Measurements from ENCODE around the gene ACAD11.

ACAD11 gene

DNA sequence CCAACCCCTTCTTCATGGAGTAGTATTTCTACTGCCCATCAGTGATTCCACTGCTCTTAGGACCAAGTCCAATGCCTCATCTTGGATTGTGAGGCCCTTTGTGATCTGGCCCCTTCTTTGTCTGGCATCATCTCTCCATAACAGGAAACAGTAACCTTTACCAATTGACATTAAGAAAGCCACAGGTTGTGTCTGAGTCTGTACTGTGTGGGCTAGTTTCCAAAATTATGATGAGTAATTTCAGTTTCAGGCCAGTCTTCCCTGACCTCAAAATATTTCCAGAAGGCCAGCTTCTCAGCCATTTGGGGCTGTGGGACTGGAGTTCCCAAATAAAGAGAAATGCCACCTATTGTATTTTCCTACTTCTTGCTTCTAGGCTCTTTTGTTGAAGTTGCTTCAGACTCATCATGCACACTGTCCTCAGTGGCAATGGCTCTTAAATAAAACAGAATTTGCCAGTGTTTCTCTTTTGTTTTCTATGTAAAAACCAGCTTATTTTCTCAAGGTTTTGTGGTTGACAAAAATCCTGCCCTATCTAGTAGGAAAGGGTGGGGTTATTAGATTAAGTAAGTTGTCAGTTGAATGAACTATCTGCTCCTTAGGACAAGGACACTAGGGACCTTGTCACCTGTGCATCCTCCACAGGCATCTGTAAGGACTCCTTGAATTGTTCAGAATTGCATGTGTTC, 109.6 kb downstream of the ACAD11 start:
- no peak for DNase-seq

DNA sequence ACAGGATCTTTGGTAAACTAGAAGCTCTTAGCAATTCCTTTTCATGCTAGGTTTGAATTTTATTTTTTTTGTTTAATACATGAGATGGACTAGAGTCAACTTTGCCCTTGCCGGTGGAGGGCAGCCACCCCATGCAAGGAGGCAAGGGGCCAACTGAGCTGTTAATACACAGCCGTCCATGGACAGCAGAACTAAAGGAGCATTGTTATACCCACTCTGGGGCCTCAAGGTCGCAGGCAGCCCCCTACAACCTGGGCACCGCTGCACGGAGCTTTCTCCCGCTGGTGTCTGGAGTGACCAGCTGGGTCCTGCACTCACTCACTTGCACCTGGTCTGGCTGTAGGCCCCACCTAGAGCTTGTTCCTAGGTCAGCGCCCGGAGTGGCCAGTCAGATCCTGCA, 110.4 kb downstream of the ACAD11 start:
- DNase-seq = no peak

DNA sequence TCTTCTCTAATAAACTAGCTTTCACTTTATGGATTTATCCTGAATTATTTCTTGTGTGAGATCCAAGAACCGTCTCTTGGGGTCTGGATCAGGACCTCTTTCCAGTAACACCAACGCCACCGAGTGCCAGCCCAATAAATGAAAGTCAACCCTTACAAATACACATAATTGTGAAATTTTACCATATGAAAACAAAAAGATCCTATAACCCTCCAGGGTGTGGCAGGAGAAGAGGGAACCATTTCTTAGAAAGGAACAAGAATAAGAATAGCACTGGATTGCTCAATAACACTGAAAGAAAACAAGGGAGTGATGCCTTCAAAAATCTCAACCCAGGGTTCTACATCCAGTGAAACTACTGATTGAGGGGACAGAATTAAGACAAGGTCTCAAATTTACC, 114.1 kb downstream of the ACAD11 start:
- no peak for DNase-seq

DNA sequence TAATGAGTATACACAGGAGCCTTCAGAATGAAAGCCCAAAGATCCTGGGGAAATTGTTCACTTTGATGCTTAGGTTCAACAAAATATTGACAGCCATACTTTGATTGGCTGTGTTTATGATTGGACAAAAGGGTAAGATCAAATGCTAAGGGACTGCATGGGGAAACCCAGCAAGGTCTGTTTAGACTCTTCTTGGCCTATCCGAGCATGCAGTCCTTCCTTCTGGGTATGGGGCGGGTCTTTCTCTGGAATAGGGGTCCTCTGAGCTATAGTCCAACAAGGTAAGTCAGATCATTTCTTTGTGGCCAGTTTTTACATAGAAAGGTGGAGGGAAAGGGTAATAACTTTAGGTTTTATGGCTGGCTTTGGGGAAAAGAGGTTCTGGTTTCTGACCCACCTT, 115.5 kb downstream of the ACAD11 start:
- DNase-seq = no peak

DNA sequence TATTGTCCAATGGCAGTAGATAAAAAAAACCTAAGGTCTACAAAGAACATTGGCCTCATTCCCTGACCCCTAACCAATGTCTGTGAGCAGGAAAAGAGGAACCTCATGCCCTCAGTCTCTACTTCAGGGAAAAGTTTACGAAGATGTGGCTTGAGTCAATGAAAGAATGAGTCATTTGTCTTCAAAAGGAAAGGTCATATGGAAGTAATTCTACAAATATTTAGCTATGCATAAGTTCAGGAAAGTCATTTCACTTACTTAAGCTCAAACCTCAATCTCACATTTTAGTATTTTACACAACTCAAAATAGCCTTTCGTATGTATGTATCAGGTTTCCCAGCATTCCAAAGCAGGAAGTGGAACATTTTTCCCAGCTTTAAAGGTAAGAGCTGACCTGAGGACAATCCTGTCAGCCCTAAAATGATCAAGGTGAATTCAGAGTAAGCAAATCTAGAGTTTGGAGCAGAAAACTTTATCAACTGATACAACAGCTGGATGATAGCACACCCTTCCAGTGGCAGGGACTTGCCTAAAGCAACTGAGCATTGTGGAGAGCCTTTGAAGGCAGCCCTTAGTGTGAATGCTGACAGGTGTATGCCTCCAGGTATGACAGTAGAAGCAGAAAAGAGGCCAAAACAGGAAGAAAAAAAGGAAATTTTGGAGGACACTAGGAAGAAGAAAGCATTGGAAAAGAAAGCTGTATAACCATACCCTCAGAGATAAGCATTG, 116.4 kb downstream of the ACAD11 start:
- DNase-seq = no peak

DNA sequence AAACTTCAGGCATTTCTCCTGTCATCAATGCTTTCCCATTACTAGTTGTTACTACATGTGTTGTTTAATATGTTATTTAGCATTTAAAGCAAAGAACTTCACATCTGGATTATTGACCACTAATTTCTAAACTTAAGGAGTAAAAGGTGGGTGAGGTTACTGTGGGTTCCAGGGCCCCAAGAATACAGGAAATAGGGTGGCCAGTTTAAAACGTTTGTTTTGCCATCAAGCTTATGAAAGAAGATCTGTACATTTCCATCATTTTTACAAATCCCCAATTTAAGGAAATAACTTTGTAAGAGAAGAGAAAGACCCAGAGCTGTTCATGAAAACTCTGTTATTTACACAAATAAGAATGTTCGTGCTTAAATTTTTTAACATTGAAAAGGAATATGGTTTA, 117.0 kb downstream of the ACAD11 start:
- DNase-seq = no peak

DNA sequence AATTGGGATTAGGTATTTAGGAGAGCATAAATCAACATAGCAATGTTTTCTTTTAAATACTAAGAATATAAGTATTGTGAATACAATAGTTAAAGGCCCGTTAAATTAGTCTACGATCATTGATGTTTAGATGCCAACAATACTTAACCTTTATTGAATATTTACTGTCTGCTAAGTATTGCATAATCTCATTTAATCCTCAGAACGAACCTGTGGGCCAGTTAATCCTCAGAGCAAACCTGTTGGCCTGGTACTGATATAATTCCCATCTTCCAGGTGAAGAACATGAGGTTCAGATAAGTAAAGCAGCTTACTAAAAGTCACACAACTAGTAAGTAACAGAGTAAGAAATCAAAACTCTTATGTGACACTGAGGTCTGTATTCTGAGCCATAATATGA, 119.9 kb downstream of the ACAD11 start:
- no peak for DNase-seq

DNA sequence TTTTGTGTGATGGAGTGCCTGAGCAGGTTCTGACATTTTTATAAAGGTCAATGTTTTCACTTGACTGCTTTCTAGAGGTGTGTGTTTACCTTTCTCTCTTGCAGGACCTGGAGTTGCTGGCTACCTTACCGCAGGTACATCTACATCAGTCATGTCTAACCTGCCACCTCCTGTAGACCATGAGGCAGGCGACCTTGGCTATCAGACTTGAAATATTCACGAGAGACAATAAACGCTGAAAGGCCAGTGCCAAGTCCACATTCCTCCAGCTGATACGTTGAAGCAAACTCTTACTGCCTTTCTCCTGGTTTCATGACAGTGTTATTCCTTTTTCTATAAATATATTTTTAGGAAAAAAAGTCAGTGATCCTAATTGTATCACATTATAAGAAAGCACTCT, 121.5 kb downstream of the ACAD11 start:
- DNase-seq = no peak

DNA sequence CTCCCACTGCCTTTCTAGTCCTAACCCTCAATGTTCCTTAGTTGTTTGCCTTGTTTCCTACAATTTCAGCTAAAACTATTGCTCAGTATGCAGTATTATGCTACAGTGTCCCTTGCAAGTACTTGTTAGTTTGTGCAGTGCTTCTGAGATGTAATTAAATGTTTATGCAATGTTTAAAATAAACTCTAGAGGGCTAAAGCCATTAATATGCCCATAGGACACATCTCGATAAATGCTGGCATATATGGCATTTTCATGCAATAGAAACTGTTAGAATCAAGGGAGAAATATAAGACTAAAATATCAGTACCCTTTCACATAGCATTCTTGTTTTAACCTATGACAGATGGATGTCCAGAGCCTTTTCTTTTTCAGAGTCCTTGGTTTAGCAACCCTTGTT, 122.3 kb downstream of the ACAD11 start:
- DNase-seq = no peak

DNA sequence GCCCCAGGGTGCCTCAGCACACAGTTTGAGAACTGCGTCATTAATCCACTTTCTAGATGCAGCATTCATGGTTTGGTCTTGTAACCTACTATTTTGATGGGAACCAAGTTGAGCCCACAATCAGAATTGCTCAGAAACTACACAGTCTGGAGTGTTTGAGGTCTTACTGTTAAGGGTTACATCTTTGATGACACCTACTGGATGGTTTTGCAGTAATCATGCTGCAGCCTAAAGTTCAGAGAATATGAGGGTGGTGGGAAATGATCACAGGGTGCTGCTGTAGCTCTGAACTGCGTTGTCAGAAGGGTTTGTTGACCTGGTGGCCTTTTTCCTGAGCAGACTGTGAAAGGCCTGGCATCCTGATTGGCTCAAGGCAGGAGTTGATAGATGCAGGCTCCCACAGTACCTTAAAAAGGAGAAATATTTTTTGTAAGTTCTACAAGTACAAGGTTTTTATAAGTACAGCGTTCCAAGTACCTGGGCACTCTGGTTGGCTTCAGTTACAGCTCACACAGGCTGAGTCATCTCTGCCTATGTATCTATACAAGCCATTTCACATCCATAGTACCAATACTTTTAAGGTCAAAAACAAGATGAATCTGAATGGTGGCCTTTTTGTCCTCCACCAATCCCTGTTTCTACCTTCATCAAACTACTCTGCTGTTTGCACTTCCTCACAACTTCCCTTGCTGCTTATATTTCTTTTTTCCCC, 123.0 kb downstream of the ACAD11 start:
- no peak for DNase-seq

DNA sequence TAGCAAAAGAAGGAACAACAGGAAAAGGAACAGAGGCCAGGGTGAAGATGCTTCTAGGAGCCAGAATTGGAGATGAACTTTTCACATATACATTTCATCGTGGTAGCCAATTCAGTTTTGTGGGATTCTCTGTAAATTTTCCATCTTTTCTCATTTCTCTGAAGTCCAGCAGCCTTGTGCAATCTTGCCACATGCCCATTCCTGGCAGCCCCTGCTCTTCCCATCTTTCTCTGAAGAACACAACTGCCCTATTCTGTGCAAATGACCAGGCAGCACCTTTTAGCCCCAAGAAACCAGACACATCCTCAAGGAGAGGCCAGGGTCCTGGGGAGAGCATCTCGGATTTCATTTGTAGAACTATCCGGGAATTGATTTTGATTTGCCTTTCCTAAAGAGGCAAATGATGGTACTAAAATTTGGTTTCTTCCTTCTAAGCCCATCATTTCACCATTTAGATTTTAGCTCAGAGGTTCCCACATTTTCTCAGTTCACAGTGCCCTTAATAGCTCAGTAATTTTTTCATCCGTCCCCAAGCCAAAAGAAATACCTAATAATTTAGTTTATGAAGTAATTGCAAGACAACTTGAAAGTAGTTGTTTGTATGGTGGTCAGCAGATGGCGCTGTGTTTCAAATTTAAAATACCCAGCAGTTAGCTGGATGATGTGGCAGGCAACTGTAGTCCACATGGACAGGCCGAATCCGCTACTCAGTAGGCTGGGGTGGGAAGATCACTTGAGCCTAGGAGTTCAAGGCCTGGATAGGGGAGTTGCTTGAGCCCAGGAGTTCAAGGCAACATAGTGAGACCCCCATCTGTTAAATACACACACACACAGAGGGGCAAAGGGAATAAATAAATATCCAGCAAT, 123.8 kb downstream of the ACAD11 start:
- DNase-seq = peak; percentile 27

DNA sequence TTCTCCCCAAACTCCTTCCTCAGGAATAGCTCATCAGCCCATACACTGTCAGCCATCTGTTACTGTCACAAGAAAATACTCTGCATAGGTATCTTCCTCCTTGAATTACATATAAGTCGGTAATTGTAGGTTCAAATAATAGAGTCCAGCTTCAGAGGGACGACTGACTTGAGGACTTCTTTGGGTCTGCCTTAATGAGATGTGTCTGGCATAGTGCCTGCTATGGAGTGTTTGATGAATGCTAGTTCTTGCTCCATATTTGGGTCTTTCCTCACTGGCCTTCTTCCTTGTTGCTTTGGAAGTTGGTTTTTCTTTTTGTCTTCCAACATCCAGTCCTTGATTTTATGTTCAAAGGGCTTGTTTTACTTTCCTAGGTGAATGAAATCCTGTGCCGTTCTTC, 129.0 kb downstream of the ACAD11 start:
- DNase-seq = no peak

DNA sequence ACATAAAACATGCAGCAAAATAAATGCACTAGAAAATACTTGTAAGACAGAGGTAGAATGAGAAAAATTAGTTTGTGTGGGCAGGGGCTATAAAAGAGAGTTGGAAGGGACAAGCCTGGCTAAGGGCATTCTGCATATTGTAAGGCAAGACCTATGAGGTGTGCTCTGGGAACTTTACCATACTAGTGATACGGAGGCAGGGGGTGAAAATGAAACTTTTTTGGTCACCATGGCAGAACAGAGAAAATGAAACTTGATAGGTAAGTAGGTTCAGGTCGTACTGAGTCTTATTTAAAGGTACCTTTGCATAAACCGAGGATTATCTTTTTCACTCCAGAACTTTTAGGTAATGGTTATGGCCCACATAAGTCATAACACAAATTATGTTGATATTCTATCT, 137.3 kb downstream of the ACAD11 start:
- DNase-seq = no peak

DNA sequence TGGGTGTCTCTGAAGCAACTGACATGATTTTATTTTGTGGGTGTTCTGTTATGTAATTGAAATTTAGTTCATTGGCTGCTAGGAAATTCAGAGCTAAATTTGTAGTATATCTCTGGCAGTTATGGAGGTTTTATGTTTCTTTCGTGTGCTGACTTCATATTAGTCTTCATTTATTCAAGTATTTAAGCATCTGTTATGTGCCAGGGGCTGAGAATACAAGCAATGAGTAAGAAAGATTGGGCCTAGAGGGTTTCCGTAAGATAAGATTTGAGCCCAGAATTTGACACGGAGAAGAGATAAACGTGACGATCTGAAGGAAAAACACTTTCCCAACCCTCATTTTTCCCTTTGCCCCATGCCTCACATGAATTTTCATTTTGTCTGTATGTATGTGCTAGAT, 137.7 kb downstream of the ACAD11 start:
- no peak for DNase-seq

DNA sequence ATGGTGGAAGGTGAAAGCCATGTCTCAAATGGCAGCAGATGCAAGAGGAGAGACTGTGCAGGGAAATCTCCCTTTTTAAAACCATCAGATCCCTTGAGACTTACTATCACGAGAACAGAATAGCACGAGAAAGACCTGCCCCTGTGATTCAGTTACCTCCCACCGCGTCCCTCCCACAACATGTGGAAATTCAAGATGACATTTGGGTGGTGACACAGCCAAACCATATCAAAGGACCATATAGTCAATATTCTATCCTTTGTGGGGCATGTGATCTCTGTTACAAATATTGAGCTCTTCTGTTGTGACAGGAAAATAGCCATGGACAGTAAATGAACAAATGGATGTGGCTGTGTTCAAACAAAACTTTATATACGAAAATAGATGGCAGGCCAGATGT, 139.7 kb downstream of the ACAD11 start:
- no peak for DNase-seq

DNA sequence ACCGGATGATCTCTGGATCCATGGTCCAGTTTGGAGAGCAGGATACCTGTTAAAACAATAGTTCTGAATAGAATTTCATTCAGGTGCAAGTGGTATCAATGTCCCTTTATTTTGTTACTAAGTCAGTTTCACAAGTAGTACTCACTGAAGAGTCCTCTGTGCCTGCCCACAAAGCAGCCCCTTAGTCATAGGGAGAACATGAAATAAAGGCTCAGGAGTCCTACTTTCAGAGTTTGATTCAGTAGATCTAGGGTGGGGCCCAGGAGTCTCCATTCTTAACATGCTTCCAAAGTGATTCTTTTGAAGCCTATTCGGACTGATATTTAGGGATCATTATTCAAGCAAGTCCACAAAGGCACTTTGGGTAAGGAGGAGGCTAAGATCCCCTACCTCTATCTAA, 142.3 kb downstream of the ACAD11 start:
- no peak for DNase-seq

DNA sequence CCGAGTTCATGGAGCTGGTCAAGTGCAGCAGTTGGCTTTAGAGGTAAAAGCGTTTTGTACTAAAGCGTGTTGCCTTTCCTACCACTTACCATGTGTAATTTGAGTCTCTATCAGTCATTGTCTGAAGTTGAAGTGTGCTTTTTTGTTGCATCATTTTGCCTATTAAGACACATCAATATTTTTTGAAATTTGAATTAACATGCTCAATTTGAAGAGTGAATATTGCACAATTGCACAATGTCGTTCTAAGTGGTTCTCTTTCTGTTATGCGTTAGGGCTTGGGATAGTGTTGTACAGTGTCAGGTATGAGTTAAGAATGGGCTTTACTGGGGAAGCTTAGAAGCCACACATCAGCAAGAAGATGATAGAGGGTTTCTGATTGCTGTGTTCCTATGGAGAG, 146.6 kb downstream of the ACAD11 start:
- DNase-seq = no peak

DNA sequence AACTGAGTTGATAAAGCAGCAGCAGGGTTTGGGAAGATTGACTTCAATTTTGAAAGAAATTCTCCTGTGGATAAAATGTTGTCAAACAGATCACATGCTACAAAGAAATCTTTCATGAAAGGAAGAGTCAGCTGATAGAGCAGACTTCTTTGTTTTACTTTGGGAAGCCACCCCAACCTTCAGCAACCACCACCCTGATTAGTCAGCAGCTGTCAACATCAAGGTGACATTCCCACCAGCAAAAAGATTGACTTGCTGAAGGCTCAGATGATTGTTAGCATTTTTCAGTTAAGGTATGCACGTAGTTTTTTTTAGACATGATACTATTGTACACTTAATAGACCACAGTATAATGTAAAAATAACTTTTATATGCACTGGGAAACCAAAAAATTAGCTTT, 150.1 kb downstream of the ACAD11 start:
- DNase-seq = no peak

DNA sequence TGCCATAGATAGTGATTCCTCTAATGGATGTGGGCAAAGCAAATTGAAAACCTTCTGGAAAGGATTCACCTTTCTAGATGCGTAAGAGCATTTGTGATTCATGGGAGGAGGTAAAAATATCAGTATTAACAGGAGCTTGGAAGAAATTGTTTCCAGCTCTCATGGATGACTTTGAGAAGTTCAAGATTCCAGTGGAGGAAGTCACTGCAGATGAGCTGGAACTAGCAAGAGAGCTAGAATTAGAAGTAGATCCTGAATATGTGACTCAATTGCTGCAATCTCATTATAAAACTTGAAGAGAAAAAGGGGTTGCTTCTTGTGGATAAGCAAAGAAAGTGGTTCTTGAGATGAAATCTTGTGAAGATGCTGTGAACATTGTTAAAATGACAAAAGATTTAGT, 150.5 kb downstream of the ACAD11 start:
- no peak for DNase-seq
